HepG2 (cell line): Measurements from ENCODE around the gene CHTF18. TPM values are rescaled to one million over a fixed set of nuclear protein-coding genes. Genes with fewer than 3 reads are reported as not detected.

ENCODE experiments used
- BCL6 ChIP-seq: IDR thresholded peaks from 2 replicates; pipeline ENCODE4 v1.6.1; 2016; ENCODE audit warnings: missing genetic modification reagents, missing compliant biosample characterization
- CC2D1A ChIP-seq: sonication (generic); formaldehyde crosslinking; IDR thresholded peaks from 2 replicates; pipeline ENCODE4 v1.8.1; 2023; ENCODE audit warnings: mild to moderate bottlenecking, missing genetic modification reagents
- DR1 ChIP-seq: sonication (generic); formaldehyde crosslinking; IDR thresholded peaks from 2 replicates; pipeline ENCODE4 v1.8.0; 2021; ENCODE audit warnings: mild to moderate bottlenecking, missing genetic modification reagents, inconsistent platforms
- JUN ChIP-seq: sonication (generic); formaldehyde crosslinking; IDR thresholded peaks from 2 replicates; pipeline ENCODE4 v1.4.0; 2020; ENCODE audit warnings: mild to moderate bottlenecking, missing genetic modification reagents
- JUNB ChIP-seq: sonication (generic); formaldehyde crosslinking; IDR thresholded peaks from 2 replicates; pipeline ENCODE4 v1.8.0; 2022; ENCODE audit warnings: missing genetic modification reagents, mild to moderate bottlenecking, borderline replicate concordance
- KMT2A ChIP-seq: sonication (generic); formaldehyde crosslinking; IDR thresholded peaks from 2 replicates; pipeline ENCODE4 v1.4.0; 2020; ENCODE audit warnings: missing genetic modification reagents
- MTF2 ChIP-seq: sonication (generic); formaldehyde crosslinking; IDR thresholded peaks from 2 replicates; pipeline ENCODE4 v1.5.0; 2020; ENCODE audit warnings: missing genetic modification reagents, borderline replicate concordance
- POLR2AphosphoS2 ChIP-seq: IDR thresholded peaks from 2 replicates; pipeline ENCODE4 v1.6.1; 2011; ENCODE audit warnings: low read depth, low read length, improper control_type of control experiment
- RBM22 ChIP-seq: fragments of 200-400 bp; formaldehyde crosslinking; optimal IDR thresholded peaks from 2 replicates; pipeline ENCODE3; 2017; ENCODE audit warnings: mild to moderate bottlenecking, low read length, moderate library complexity
- SATB2 ChIP-seq: sonication (generic); formaldehyde crosslinking; IDR thresholded peaks from 2 replicates; pipeline ENCODE4 v1.5.0; 2020; ENCODE audit warnings: missing genetic modification reagents
- TGIF2 ChIP-seq: IDR thresholded peaks from 2 replicates; pipeline ENCODE4 v1.6.1; 2016; ENCODE audit warnings: control low read depth, missing compliant biosample characterization
- YY1 ChIP-seq: IDR thresholded peaks from 2 replicates; pipeline ENCODE4 v1.6.1; 2011; ENCODE audit warnings: low read length, low read depth, moderate library complexity, mild to moderate bottlenecking; ENCODE audit not compliant: insufficient read depth, insufficient replicate concordance
- ZBTB7B ChIP-seq: sonication (generic); formaldehyde crosslinking; IDR thresholded peaks from 2 replicates; pipeline ENCODE4 v1.4.0; 2020; ENCODE audit warnings: missing genetic modification reagents
- ZC3H13 ChIP-seq: sonication (generic); formaldehyde crosslinking; IDR thresholded peaks from 2 replicates; pipeline ENCODE4 v1.8.1; 2023; ENCODE audit warnings: mild to moderate bottlenecking, missing genetic modification reagents, moderate library complexity
- polyA plus RNA-seq, 8 experiments: library from polyadenylated mRNA; depleted of rRNA in 3 of 8; stranded (reverse) in 7 of 8; unstranded in 1 of 8; fragments of >200 nt; fragmentation: Illumina TruSeq in 4 of 8; extraction: Trizol in 4 of 8; gene quantifications; 2 replicates each; pipeline versions ENCODE4 v1.2.1 to v1.2.3, GENCODE V29; 2011 to 2016; ENCODE audit warnings: low read depth in 4 of 8, missing spikeins in 1 of 8, mixed read lengths in 1 of 8; ENCODE audit not compliant: insufficient read depth in 1 of 8
- total RNA-seq, 5 experiments: library from RNA; depleted of rRNA; stranded (reverse); fragments of >200 nt; fragmentation: Illumina TruSeq; extraction: Trizol; gene quantifications; 2 replicates each; pipeline ENCODE4 v1.2.3, GENCODE V29; 2016; ENCODE audit warnings: low read depth in 1 of 5
- TF ChIP-seq, protein P1 (sequence below): sonication (generic); formaldehyde crosslinking; IDR thresholded peaks from 2 replicates; pipeline ENCODE4 v1.4.0; 2020; ENCODE audit warnings: missing genetic modification reagents
- TF ChIP-seq, protein P2 (sequence below), 2 experiments: sonication (generic) in 1 of 2; formaldehyde crosslinking in 1 of 2; IDR thresholded peaks; 2 replicates each; pipeline versions ENCODE4 v1.4.0 to v1.6.1; 2016 to 2020; ENCODE audit warnings: borderline replicate concordance in 1 of 2, low read depth in 1 of 2, mild to moderate bottlenecking in 1 of 2, missing genetic modification reagents in 1 of 2
- TF ChIP-seq, protein P3 (sequence below): sonication (generic); formaldehyde crosslinking; IDR thresholded peaks from 2 replicates; pipeline ENCODE4 v1.8.1; 2023; ENCODE audit warnings: missing genetic modification reagents, mild to moderate bottlenecking, borderline replicate concordance
- TF ChIP-seq, protein P4 (sequence below): sonication (generic); formaldehyde crosslinking; IDR thresholded peaks from 2 replicates; pipeline ENCODE4 v1.4.0; 2020; ENCODE audit warnings: missing genetic modification reagents, borderline replicate concordance
- TF ChIP-seq, protein P5 (sequence below): sonication (generic); formaldehyde crosslinking; conservative IDR thresholded peaks from 2 replicates; pipeline ENCODE4 v1.8.0; 2022; ENCODE audit warnings: missing genetic modification reagents

CHTF18 gene
- total and polyA plus RNA-seq, 2 of the 13 experiments (the other 11 are each of a cell fraction or from before 2014, with no cell fraction given): 8.6 to 22.9 TPM

DNA sequence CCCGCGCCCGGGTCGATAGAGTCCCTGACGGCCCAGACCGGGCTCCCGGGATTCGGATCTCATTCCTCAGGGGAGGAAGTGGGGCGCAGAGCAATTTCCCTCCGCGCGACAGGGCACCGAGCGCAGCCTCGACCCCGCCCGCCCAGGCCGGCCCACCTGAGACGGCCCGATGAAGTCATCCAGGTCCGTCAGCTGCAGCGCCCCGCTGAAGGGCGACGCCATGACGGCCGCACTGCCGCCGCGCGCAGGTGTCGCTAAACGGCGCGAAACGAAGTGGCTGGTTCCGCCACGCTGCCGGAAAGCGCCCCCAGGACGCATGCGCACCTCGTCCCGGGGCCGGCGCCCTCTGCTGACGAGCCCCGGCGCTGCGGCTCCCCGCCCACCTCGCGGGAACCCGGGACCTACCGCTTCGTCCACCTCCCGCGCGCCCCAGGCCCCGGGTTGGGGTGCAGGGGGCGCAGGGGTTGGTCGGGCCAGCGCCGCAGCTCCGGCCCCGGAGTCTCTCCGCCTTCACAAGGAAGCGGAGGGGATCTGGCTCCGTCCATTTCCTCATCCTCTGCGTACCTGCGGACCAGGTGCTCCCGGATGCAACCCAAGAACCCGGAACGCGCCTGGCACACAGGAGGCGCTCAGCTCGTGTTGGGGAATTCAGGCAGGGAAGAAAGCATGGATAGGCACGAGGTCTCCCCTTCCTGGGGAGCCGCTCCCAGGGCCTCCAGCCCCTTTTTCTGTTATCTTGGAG is 47.5 kb upstream of the CHTF18 start, which contains the start of gene CIAO3 (continued):
- TF ChIP-seq, protein P1, sequence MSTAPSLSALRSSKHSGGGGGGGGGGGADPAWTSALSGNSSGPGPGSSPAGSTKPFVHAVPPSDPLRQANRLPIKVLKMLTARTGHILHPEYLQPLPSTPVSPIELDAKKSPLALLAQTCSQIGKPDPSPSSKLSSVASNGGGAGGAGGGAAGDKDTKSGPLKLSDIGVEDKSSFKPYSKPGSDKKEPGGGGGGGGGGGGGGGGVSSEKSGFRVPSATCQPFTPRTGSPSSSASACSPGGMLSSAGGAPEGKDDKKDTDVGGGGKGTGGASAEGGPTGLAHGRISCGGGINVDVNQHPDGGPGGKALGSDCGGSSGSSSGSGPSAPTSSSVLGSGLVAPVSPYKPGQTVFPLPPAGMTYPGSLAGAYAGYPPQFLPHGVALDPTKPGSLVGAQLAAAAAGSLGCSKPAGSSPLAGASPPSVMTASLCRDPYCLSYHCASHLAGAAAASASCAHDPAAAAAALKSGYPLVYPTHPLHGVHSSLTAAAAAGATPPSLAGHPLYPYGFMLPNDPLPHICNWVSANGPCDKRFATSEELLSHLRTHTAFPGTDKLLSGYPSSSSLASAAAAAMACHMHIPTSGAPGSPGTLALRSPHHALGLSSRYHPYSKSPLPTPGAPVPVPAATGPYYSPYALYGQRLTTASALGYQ (CRISPR knock-in tag): no peak; the same call in 1 of the 2 replicates
- TF ChIP-seq POLR2AphosphoS2 (no peak), SATB2 (CRISPR knock-in tag) (no peak), MTF2 (CRISPR knock-in tag) (no peak), ZBTB7B (peak; percentile 68), JUNB (CRISPR knock-in tag) (peak; percentile 30; the same call in 1 of the 2 replicates), KMT2A (CRISPR knock-in tag) (peak; percentile 93), YY1 (peak; percentile 97), BCL6 (CRISPR knock-in tag) (no peak), RBM22 (no peak), DR1 (CRISPR knock-in tag) (no peak), ZC3H13 (CRISPR knock-in tag) (peak; percentile 87), JUN (CRISPR knock-in tag) (peak; percentile 76), CC2D1A (CRISPR knock-in tag) (no peak), TGIF2 (CRISPR knock-in tag) (peak; percentile 64)
- TF ChIP-seq, protein P2, sequence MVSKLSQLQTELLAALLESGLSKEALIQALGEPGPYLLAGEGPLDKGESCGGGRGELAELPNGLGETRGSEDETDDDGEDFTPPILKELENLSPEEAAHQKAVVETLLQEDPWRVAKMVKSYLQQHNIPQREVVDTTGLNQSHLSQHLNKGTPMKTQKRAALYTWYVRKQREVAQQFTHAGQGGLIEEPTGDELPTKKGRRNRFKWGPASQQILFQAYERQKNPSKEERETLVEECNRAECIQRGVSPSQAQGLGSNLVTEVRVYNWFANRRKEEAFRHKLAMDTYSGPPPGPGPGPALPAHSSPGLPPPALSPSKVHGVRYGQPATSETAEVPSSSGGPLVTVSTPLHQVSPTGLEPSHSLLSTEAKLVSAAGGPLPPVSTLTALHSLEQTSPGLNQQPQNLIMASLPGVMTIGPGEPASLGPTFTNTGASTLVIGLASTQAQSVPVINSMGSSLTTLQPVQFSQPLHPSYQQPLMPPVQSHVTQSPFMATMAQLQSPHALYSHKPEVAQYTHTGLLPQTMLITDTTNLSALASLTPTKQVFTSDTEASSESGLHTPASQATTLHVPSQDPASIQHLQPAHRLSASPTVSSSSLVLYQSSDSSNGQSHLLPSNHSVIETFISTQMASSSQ (IDR thresholded peaks at IDR 0.05; ENCODE audit: low read depth): no peak
- TF ChIP-seq, protein P2 (CRISPR knock-in tag; IDR thresholded peaks at IDR 0.05; ENCODE audit: borderline replicate concordance): peak; percentile 85
- TF ChIP-seq, protein P3, sequence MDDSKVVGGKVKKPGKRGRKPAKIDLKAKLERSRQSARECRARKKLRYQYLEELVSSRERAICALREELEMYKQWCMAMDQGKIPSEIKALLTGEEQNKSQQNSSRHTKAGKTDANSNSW (CRISPR knock-in tag): no peak
- TF ChIP-seq, protein P4, sequence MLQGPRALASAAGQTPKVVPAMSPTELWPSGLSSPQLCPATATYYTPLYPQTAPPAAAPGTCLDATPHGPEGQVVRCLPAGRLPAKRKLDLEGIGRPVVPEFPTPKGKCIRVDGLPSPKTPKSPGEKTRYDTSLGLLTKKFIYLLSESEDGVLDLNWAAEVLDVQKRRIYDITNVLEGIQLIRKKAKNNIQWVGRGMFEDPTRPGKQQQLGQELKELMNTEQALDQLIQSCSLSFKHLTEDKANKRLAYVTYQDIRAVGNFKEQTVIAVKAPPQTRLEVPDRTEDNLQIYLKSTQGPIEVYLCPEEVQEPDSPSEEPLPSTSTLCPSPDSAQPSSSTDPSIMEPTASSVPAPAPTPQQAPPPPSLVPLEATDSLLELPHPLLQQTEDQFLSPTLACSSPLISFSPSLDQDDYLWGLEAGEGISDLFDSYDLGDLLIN (CRISPR knock-in tag): no peak
- TF ChIP-seq, protein P5, sequence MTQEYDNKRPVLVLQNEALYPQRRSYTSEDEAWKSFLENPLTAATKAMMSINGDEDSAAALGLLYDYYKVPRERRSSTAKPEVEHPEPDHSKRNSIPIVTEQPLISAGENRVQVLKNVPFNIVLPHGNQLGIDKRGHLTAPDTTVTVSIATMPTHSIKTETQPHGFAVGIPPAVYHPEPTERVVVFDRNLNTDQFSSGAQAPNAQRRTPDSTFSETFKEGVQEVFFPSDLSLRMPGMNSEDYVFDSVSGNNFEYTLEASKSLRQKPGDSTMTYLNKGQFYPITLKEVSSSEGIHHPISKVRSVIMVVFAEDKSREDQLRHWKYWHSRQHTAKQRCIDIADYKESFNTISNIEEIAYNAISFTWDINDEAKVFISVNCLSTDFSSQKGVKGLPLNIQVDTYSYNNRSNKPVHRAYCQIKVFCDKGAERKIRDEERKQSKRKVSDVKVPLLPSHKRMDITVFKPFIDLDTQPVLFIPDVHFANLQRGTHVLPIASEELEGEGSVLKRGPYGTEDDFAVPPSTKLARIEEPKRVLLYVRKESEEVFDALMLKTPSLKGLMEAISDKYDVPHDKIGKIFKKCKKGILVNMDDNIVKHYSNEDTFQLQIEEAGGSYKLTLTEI (CRISPR knock-in tag): no peak
